ENCODE results near the gene B4GALNT3.

DNA sequence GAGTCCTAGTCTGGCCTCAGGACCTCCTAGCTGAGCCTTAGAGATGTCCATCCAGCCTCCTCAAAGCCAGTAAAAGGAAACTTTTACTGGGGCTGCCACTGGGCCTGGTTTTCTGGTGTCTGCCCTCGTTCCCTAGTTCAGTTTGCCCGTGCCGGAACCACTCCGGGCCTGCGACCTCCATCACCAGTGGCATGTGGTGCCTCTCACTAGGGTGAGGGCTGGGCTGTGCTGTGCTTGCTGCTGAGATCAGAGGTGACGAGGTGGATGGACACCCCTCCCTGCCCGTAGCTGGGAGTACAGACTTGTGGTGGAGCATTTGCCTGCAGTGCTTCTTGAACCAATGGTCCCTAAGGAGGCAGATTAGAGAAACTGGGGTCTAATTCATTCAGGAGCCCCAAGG lies 75.7 kb downstream of the B4GALNT3 start:
- TF ChIP-seq, protein P1, sequence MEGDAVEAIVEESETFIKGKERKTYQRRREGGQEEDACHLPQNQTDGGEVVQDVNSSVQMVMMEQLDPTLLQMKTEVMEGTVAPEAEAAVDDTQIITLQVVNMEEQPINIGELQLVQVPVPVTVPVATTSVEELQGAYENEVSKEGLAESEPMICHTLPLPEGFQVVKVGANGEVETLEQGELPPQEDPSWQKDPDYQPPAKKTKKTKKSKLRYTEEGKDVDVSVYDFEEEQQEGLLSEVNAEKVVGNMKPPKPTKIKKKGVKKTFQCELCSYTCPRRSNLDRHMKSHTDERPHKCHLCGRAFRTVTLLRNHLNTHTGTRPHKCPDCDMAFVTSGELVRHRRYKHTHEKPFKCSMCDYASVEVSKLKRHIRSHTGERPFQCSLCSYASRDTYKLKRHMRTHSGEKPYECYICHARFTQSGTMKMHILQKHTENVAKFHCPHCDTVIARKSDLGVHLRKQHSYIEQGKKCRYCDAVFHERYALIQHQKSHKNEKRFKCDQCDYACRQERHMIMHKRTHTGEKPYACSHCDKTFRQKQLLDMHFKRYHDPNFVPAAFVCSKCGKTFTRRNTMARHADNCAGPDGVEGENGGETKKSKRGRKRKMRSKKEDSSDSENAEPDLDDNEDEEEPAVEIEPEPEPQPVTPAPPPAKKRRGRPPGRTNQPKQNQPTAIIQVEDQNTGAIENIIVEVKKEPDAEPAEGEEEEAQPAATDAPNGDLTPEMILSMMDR (IDR thresholded peaks at IDR 0.05; ENCODE audit: insufficient read depth, low read length), result no peak
- TF ChIP-seq POLR2AphosphoS5 (IDR thresholded peaks at IDR 0.05; ENCODE audit: low read depth) (no peak), GABPA (IDR thresholded peaks at IDR 0.05; ENCODE audit: low read depth) (no peak)
